Activated CD4-positive, alpha-beta T cell treated with anti-CD3 and anti-CD28 coated beads for 4 hours (primary cell): Measurements from ENCODE around the gene PSMA2.
"Not testable (repeated sequence)": the region's sequence is repeated elsewhere in the genome, so short reads cannot be mapped to it uniquely, and the experiment has no call there.

Source experiments
- DNase-seq, 2 donors: peaks; one replicate each; pipeline ENCODE4 v3.0.0-alpha.2; 2020

PSMA2 gene

DNA sequence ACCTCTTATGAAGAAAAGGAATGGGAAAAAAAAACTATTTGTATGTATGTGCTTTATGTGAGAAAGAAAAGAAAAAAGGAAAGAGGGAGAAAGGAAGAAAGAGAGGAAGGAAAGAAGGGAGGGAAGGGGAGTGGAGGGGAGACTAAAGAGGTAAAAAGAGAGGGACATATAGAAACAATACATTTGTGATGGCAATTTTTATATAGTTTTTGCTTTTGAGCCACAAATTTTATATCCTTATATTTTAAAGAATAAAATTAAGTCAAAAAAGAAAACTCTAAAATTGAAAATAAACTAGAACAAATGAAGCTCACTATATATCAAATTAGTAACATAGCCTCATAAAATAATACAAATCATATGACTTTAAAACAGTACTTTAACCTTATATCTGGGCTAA is 31.1 kb downstream of the PSMA2 start:
- DNase-seq: no peak

DNA sequence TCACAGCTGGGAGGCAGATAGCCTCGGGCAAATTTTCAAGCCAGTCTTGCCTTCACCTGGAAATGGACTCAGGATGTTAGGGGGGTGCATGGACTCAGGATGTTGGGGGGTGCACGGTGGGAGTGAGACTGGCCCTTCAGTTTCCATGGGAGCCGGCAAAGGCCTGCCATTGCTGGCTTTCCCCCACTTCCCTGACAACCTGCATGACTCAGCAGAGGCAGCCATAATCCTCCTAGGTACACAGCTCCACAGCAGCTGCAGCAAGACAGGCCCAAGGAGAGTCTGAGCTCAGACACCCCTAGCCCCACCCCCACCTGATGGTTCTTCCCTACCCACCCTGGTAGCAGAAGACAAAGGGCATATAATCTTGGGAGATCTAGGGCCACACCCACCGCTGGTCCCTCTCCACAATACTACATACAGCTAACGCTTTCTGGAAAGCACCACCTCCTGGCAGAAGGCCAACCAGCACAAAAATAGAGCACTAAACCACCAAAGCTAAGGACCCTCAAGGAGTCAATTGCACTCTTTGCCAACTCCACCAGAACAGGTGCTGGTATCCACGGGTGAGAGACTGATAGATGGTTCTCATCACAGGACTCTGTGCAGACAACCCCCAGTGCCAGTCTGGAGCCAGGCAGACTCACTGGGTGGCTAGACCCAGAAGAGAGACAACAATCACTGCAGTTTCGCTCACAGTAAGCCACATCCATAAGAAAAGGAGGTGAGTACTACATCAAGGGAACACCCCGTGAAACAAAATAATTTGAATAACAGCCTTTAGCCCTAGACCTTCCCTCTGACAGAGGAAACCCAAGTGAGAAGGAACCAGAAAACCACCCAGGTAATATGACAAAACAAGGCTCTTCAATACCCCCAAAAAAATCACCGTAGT is 38.4 kb downstream of the PSMA2 start:
- DNase-seq: no peak

GRCh38 chr7:42886893-42887505 is 45.0 kb downstream of the PSMA2 start:
- DNase-seq: no peak

DNA sequence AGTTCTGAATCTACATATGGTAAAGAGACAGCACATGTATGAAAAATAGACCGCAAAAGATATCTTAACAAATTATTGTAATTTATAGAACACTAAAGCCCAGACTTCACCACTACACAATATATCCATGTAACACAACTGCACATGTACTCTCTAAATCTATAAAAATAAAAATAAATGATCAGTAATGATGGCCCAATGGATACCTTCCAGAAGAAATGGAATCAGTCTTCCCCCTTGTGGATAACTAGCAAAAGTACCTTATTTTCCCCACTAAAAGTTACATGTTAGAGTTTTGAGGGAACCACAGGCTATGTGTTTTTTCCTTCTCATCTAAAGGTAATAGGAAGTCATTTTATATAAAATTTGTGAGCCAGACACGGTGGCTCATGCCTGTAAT is 45.8 kb downstream of the PSMA2 start:
- no peak for DNase-seq

GRCh38 chr7:42885183-42885582 is 46.8 kb downstream of the PSMA2 start:
- not testable (repeated sequence) for DNase-seq

DNA sequence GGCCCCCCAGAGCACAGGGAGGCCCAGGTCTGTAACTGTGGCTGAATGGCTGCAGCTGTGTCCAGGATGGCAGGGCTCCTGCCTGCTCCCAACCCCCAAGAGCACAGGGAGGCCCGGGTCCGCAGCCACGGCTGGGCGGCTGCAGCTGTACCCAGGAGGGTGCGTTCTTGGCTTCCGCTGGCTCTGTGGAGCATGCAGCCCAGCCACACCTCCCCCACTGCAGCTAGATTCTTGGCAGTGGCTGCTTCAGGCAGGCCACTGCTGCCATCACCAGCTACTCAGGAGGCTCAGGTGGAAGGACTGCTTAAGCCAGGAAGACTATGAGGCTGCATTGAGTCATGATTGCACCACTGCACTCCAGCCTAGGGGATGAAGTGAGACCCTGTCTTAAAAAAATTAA is 48.0 kb downstream of the PSMA2 start:
- no peak for DNase-seq

- no peak for DNase-seq
Observed at GRCh38 chr7:42880392-42880791, 51.6 kb downstream of the PSMA2 start.

DNA sequence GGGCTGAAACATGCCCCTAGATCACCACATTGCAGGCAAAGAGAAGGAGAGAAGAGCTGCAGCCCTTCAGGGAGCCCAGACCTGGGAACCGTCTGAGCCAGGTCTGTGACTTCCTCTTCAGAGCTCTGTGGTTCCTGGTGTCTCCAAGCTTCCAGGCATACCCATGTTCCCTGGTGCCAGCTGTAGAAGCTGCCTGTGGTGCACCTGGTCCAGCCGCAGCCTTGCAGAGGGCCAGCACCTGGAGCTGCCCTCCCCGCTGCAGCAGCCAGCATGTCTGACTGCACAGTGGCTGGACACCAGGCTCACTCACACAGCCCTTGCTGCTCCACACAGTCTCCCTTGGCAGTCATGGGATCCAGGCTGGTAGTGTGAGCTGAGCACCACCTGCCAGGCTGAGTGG is 53.7 kb downstream of the PSMA2 start:
- no peak for DNase-seq

GRCh38 chr7:42877862-42878261 is 54.1 kb downstream of the PSMA2 start:
- DNase-seq: no peak

DNA sequence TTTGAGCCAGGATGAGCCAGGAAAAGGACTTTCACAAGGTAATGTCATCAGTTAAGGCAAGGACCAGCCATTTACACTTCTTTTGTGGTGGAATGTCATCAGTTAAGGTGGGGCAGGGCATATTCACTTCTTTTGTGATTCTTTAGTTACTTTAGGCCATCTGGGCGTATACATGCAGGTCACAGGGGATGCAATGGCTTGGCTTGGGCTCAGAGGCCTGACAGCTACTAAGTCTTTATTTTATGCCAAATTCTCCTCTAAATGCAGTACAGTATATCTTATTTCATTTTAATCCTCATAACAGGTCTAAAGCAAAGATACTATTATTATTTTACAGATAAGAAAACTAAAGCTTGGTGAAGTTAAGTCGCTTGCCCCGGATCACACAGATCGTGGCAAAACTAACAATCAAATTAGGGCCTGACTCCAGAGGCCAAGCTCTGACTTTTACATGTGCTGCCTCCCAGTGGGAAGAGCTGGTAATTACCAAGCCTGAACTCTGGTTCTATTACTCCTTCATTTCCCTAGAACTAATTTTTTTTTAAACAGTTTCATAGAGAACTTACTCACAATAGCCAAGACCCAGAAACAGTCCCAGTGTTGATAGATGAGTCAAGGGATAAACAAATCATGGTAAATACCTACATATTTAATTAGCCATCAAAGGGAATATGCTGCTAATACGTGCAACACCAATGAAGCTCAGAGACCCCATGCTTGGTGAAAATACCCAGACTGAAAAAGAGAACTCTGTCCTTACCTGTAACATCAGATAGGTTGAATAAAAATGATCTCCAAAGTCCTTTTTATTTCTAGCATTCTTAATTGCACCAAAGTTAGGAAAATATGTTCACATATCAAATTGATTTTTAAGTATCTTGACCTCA is 55.5 kb downstream of the PSMA2 start:
- DNase-seq: peak; percentile 22 to 50

DNA sequence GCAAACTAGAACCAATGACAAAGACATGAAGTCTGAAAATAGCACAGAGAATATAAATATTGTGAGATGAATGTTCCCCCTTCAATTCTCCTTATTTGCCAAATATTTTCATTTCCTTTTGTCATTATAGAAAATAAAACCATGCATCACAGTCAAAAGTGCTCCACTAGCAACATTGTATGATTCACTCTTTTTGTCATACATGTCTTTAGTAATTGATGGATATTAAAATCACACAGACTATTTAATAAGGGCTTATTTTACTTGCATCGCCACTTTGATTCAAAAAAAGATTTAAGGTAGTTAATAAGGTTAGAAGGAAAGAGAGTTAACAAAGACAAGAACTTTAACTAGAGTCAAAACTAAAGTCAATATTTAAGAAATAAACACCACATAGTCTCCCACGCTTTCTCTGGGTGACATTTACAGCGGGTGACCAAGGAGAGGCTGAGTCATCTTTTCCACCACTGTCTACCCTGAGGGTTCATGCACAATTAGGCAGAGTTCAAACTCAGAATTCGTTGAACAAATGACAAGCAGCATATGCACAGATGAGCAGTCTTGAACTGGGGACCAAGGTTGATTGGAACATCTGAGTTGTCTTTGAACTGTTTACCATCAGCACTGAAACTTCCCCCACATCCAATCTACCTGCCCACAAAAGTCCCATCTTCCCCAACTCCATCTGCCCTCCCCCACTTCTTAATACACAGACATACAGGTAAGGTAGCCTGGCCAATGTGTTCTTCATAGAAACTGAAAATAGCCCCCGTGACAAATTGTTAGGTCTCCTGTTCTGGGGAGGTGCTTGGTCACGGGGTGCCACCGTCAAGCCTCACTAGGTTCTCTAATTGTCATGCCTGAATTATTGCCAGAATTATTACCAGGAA is 62.6 kb downstream of the PSMA2 start:
- peak; percentile 6 to 14 for DNase-seq

- no peak for DNase-seq
Observed at GRCh38 chr7:42868480-42868879, 63.5 kb downstream of the PSMA2 start.
